T-helper 22 cell (primary cell): ENCODE measurements around the gene TMA7B.
A peak's percentile ranks its signal among the peaks of the same experiment; 100 is the strongest.
"Not testable (repeated sequence)": the region's sequence is repeated elsewhere in the genome, so short reads cannot be mapped to it uniquely, and the experiment has no call there.

ENCODE experiments used
- DNase-seq: peaks from one replicate; pipeline ENCODE4 v3.0.0-alpha.2; 2020; ENCODE audit warnings: low read depth

Gene TMA7B

DNA sequence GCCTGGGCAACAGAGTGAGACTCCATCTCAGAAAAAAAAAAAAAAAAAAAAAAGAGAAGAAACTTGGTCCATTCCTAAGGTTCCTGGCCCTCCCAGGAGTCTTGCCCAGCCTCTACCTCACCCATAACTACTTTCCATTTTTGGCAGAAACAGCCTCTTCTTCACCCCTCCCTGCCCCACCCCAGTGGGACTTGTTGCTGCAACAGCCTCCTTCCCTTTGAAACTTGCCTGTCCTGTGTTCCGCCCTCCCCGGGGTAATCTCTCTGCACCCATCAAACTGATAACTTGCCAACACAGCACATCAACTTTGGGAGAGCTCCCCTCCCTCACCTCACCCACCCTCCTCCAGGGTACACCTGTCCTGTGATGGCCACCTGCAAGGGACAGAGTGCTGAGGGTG is 24.5 kb downstream of the TMA7B start:
- no peak for DNase-seq

DNA sequence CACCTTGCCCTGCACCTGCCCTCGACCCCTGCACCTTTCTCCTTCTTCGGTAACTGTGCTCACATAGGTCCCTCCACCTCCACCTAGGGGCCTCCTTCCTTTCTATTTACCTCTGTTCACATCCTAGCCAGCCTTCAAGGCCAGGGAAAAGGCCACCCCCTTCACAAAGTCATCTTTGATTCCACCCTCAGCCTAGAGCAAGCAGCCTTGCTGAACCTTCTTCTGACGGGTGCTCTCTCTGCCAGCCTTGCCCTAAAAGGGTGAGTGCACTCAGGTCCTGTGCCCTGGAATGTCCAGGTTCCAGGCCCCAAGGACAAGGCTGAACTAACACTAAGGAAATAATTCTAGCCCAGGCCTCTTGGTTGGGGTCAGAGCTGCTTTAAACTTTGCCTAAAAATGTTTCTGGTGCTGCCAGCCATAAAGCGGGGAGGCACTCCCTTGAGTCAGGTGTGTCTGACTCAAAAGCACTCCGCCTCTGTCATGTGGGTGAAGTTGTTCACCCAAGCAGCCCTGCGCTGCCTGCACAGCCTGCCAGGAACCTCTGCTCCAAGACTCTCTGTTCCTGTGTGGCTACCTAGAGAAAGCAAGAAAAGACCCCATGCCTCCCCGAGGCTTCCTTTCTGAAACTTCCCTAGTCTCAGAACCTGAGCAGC is 25.3 kb downstream of the TMA7B start:
- DNase-seq = no peak

DNA sequence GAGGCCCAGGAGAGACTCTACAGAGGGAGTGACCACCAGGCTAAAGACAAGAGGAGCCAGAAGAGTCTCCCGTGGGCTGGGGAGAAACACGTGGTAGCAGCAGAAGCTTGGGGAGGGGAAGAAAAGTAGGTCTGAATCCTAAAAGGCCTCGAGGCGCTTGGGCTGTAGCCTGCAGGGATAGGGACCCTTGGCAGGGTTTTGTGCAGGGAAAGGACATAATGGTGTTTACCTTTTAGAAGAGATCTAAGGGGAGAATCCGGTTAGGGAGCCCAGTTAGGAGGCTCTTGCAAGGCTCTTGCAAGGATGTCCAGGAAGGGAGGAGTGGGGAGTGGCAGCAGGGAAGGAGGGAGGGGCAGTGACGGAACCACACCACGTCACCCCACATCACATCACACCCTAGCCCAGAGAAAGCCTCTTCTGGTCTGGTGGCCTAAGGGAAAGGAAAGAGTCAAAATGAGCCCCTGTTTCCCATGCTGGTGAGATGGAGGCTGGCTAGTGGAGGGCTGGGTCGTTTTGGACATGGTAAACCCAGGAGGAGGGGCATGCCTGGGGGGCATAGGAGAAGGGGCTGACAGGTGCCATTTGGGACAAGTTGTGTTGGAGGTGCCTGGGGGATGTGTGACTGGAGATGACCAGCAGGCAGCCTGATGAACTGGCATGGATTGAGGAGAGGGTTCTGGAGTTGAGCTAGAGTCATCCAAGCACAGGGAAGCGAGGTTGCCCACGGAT is 28.4 kb downstream of the TMA7B start:
- no peak for DNase-seq

DNA sequence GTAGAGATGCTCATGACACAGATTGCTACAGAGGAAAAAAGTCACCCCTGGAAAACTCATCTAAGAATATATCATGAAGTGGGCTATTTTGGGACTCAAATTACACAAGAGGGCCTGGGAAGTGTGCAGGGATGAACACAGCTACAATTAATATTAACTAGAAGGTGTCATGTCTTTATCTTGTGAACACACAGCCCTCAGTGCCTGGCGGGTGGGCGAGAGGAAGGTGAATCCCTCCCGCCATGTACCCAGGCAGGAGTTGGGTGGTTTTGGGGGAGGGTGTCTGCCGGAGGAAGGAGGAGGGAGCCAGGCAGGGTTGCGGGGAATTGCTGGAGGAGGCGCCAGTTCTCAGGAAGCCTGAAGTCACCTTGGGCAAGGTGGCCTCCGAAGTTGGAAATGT is 29.4 kb downstream of the TMA7B start:
- DNase-seq = no peak

DNA sequence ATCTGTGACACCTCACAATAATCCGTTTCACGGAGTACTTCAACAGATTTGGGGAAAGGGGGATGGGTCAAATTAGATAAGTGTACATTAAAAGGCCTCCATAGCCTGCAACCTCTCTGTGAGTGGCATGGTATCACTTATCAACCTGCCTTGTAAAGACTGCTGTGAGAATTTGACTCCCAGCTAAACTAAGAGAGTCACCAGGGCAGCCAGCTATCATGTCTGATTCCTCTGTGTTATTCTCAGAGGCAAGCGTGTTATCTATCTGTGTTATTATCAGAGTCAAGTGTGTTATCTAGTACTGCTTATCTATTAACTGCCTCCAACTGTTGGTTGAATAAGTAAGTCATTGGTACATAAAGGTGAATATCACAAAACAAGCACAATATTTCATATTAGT is 30.5 kb downstream of the TMA7B start:
- no peak for DNase-seq

DNA sequence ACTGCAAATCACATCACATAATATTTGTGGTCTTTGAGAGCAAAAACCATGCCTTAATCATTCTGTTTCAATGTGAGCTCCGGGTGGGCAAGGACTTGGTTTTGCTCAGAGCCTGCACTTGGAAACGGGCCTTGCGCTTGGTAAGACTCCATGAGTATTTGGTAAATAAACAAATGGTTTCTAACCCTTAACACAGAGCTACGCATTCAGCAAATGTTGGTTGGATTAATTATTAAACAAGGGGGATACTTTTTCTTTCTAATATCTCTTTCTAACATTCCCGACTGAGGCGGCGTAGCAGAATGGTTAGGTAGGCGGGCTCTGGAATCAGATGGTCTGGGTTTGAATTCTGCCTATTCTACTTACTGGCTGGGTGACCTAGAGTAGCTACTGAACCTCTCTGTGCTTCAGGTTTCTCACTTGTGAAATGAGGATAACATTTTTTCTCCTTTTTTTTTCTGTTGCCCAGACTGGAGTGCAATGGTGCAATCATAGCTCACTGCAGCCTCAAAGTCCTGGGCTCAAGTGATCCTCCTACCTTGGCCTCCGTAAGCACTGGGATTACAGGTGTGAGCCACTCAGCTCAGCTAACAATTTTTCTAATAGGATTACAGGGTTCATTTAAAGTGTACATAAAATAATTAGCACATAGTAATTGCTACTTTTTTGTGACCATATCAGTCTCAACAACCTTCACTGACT is 31.1 kb downstream of the TMA7B start:
- no peak for DNase-seq

DNA sequence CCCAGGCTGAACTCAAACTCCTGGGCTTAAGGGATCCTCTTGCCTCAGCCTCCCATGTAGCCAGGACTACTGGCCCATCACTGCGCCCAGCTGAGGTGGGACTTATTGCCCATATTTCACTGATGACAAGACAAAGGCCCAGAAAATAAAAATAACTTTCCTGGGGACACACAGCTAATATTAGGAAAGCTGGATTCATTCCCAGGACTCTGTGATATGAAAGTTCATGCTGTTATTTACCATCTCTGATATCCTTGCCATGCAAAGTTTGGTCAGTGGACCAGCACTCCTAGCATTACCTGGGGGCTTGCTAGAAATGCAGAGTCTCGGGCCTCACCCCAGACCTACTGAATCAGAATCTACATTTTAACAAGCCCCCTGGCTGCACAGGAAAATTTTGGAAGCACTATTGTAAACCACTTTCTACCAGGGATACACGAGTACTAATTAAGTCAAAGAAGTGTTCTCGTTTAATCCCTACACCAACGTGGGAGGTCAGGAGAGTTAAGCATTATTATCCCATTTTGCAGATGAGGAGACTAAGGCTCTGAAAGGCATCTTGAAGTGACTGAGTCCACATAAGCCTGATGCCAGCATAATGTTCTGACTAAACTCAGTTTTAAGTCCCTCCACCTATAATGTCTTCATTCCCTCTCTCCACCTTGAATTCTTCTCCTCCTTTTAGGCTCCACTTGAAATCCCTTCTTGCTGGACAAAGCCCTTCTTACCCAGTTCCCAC is 32.1 kb downstream of the TMA7B start:
- DNase-seq = no peak

DNA sequence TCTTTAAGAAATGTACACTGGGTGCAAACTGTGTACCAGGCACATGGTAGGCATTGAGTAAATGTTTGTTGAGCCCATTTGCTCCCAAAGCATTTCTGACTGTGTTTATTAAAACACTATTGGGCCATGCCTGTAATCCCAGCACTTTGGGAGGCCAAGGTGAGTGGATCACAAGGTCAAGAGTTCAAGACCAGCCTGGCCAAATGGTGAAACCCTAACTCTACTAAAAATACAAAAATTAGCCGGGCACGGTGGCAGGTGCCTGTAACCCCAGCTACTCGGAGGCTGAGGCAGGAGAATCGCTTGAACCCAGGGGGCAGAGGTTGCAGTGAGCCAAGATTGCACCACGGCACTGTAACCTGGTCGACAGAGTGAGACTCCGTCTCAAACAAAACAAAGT is 32.7 kb downstream of the TMA7B start:
- DNase-seq = not testable (repeated sequence)

DNA sequence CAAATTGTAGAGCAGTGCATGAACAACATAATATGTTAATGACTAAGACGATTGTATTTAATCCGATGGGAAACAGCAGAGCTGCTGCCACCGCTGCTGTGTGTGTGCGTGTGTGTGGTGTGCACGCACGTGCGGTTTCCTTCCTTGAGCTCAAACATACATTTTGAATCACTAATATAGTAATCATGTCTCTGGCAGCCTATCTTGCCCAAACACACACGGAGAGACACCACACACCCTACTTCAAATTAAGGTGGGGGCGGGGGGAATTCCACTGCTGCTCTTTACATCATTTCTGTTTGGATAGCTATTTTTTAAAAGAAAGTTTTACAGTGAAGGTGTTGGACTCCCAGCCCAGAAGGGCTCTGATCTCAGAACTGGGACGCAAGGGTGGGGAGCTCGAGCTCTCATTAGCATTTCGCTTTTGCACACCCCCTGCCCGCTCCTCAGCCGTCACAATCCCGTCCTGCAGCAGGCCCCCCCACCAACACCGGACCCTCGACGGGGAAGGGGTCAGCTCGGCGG is 33.9 kb downstream of the TMA7B start:
- DNase-seq = peak; percentile 30

DNA sequence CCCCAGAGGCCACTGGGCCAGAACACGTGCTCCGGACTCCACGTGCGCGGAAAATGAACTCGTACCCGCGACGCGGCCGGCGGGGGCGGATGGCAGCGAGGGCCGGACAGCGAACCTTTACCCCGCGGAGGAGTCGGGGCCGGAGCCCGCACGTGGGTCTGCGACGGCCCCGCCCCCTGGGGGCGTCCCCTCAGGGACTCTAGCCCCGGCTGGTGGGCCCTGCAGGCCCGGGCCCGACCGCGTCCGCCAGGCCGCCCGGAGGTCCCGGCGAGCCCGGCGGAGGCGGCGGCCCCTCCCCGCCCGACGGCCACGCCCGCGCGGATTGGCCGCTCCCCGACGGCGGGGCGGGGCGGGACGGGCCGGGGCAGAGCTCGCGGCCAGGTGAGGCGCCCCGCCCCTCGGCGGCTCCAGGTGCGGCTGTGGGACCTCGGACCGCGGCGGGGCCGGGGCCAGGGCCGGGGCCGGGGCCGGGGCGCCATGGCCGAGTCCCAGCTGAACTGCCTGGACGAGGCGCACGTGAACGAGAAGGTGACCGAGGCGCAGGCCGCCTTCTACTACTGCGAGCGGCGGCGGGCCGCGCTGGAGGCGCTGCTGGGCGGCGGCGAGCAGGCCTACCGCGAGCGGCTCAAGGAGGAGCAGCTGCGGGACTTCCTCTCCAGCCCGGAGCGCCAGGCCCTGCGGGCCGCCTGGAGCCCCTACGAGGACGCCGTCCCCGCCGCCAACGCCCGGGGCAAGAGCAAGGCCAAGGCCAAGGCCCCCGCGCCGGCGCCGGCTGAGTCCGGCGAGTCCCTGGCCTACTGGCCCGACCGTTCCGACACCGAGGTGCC is 34.6 kb downstream of the TMA7B start, which contains the start of gene FAM83F:
Gene FAM83F, plus strand, starts transcription at position 389 of the 827 bp plus-strand sequence. Its CDS starts 89 bp downstream, at position 478.
- DNase-seq = peak; percentile 9

DNA sequence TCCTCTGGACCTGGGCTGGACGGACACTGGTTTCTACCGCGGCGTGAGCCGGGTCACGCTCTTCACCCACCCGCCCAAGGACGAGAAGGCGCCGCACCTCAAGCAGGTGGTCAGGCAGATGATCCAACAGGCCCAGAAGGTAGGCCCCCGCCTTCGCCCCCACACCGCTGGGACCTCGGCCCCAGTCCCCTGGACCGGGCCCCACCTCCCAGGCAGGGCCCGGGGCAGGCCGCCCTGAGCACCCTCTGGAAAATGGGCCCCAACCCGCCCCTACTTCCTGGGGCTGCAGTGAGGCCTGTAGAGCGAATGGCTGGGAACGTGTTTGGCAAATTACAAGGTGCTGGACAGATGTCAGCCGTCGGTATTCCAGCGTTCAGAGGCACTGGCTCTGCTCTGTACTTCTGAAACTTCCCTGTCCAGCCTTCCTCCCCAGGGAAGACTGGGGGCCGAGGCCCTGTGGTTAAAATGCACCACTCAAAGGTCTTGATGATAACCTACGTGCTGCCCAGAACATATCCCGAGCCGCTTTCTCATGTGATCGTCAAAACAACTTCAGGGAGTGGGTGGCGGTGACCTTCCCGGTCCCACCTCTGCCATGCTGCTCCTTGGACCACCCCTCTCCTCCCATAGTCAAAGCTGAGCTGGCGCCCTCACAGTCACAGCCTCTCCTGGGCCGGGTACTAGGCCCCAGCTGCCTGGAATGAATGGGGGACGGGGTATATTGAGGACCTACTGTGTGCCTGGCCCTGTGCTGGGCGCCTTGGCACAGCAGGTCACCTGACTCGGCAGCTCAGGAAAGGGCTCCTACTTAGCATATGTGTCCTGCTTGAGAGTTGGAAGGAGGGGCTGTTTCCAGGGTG is 35.4 kb downstream of the TMA7B start:
- DNase-seq = no peak

DNA sequence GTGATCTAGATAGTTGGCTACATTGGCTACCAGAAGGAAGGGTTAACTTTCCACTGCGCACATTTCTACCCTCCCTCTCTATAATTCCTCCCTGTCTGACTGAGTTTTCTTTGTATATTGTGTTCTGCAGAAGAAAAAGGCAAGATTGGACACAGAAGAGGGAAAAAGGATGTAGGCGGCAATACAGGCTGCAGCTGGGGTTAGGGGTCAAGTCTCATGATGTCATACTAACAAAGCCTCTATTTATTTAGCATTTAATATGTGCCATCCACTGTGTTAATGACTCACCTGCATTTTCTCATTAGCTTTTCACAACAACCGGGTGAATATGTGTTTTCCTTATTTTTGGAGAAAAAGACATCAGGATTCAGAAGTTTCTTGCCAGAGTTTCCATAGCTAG is 36.5 kb downstream of the TMA7B start:
- no peak for DNase-seq

DNA sequence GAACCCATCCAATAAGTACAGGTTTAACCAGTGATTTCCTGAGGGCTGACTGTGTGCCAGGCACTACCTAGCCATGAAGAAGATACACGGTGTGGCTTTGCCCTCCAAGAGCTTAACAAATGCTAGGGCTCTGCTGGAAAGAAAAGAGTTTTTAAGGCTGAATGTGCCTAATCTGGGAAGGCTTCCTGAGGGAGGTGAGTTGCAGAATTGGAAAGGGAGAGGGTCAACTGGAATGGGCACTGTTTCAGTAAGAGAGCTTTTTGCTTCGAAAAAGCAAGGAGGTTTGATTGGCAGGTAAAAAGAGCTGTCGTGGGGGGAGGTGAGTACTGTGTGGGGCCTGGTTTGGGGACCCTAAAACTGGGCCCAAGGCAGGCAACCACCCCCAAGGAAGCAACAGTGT is 37.2 kb downstream of the TMA7B start:
- no peak for DNase-seq

DNA sequence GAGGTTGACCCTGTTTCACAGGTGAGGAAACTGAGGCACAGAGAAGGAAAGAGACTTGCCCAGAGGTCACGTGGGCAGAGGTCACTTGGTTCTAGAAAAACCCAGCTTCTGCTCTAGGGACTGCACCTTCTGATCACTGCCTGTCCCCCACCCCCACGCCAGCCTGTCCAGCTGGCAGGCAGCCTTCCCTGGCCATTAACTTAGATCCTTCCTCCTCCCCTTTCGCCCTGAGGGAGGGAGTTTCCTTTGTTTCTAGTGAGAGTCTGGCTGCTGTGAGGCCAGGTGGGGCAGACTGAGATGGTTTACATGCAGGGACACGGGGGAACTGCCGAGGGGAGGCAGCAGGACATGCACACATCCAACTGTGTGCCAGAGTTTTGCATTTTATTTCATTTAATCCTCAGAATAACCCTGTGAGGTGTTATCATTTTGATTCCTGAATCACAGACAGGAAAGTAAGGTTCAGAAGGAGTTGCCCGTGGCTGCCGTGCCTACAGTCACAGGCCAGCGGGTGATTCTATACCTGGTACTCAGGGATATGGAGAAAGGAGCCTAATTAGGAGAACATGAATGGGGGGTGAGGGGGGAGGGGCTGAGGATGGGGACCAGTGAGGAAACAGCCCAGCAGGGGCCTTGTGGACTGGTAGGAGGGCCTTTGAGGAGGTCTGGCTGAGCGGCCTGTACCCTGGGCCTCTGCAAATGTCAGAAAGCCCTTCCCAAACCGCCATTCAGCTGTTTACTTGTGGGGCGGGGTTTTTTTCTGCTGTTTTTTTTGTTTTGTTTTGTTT is 37.9 kb downstream of the TMA7B start:
- DNase-seq = no peak

DNA sequence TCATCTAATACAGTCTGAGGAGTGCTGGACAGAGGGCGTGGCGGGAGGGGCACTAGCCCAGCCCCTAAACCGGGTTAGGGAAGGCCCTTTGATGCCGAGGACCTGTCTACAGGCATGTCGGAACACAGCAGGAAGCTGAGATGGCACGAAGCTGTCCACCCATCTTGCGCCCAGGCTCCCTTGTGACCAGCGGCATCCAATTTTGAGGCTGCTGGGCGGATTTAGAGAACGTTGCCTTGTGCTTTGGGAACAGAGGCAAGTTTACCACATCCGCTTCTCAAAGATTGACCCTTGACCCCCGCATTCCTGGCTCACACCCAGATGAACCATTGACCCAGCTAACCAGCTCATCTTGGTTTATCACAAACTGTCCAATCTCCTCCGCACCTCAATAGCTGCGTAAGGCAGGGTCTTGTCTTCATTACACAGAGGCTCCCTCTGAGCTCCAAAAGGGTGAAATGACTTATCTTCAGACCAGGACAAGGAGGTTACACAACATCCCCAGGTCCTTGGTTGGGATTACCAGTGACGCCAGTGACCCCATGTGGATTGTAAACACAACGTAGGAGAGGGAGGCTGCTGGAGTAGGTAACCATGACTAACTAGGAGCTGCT is 39.1 kb downstream of the TMA7B start:
- no peak for DNase-seq

DNA sequence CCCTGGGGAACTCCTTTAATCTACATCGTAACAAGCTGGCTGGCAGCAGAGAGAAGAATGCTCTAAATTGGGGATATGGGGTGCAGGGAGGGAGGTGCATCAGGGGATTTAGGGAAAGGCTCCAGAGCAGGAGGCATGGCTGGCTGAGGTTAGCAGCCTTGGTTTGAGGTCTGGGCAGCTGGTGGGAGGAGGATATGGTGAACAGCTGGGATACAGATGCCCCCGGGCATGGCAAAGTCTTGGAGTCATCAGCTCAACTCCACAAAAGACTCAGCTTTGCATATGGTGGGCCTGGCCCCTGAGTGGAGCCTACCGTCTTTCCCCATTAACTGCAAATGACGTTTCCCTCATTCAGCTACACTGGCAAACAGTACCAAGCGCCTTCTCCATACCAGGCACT is 40.0 kb downstream of the TMA7B start:
- DNase-seq = no peak

DNA sequence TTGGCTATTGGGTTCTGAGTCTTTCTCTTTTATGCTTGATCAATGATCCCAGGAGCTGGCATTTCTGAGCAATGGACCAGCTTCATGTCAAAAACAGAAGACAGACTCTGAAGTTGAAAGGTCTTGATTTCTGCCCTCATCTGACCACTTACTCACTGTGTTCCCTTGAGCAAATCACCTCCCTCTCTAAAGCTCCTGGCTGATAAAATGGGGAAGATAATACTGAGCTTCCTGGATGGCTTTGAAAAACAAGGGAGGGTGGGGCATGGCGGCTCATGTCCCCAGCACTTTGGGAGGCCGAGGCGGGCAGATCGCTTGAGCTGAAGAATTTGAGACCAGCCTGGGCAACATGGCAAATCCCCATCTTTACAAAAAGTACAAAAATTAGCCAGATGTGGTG is 40.9 kb downstream of the TMA7B start:
- DNase-seq = no peak

DNA sequence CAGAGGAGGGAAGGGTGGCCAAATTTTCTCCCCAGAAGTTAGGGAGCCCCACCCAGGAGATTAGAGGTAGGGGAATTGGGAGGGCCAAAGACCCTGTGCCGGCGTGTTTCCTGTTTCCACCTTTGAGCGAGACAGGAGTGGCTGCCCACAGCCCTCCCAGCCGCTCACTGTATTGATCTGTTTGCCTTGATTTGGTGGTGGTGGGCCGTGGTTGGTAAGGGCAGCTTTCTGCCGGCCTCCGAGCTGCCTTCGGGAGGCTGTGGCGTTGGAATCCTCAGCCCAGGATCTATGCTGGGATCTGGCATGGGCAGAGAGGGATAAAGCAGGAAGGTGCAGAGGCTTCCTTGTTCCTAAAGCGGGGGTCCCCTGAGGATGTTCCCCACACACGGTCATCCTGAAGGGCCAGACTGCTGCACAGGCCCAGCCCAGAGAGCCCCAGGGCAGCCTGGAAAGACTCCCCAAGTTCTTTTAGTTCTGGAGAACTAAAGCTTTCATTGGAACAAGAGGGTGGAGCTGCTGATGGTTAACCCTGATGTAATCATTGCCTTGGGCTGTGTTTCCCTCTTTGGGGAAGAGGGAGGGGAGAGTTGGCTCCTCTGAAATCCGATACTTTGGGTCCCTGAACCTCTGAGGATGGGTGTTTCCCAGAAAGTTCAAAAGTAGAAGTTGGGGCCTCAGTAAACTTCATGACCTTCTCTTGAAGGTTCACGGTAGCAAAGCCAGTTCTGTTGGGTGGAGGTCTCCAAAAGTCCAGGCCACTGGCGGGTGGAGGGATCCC is 41.8 kb downstream of the TMA7B start:
- DNase-seq = no peak
